Right atrium auricular region (tissue), 2 donors: ENCODE measurements around the gene GLMP. TPM values are rescaled to one million over a fixed set of nuclear protein-coding genes. Genes with fewer than 3 reads are reported as not detected.
A peak's percentile ranks its signal among the peaks of the same experiment; 100 is the strongest.
"Not testable (repeated sequence)": the region's sequence is repeated elsewhere in the genome, so short reads cannot be mapped to it uniquely, and the experiment has no call there.

Source experiments
- DNase-seq: peaks from one replicate; pipeline ENCODE4 v3.0.0-alpha.2; 2019; ENCODE audit warnings: low spot score
- H3K27ac ChIP-seq, 2 donors: fragments of 200-600 bp; sonication (generic); 1 replicate in 1 of 2; 2 replicates in 1 of 2; pipeline ENCODE4 v1.5.1; 2016 to 2019
- H3K27me3 ChIP-seq, 2 donors: fragments of 200-600 bp; sonication (generic); one replicate each; pipeline versions ENCODE4 v1.5.1 to v1.6.0; 2017 to 2019
- H3K36me3 ChIP-seq: fragments of 200-600 bp; sonication (generic); one replicate; pipeline ENCODE4 v1.5.1; 2016
- H3K4me1 ChIP-seq, 2 donors: fragments of 200-600 bp; sonication (generic); one replicate each; pipeline versions ENCODE4 v1.5.1 to v1.6.0; 2017 to 2019
- H3K4me3 ChIP-seq, 2 donors: fragments of 200-600 bp; sonication (generic); 1 replicate in 1 of 2; 2 replicates in 1 of 2; pipeline ENCODE4 v1.5.1; 2017 to 2019; ENCODE audit warnings: mild to moderate bottlenecking in 1 of 2, moderate library complexity in 1 of 2
- H3K9me3 ChIP-seq, 2 donors: fragments of 200-600 bp; sonication (generic); one replicate each; pipeline ENCODE4 v1.5.1; 2019
- total RNA-seq, 2 donors: library from RNA; depleted of rRNA; stranded (reverse); fragments of >200 nt; gene quantifications; one replicate each; pipeline ENCODE4 v1.1.0, GENCODE V29; 2016
- TF ChIP-seq, protein P1 (sequence below), 2 donors: fragments of 200-600 bp; sonication (generic); IDR thresholded peaks; one replicate each; pipeline ENCODE4 v1.5.1; 2019; ENCODE audit warnings: antibody characterized with exemption in 2 of 2

GLMP gene
- total RNA-seq, 2 donors from 2014 or later, result 26.3 to 27.4 TPM

DNA sequence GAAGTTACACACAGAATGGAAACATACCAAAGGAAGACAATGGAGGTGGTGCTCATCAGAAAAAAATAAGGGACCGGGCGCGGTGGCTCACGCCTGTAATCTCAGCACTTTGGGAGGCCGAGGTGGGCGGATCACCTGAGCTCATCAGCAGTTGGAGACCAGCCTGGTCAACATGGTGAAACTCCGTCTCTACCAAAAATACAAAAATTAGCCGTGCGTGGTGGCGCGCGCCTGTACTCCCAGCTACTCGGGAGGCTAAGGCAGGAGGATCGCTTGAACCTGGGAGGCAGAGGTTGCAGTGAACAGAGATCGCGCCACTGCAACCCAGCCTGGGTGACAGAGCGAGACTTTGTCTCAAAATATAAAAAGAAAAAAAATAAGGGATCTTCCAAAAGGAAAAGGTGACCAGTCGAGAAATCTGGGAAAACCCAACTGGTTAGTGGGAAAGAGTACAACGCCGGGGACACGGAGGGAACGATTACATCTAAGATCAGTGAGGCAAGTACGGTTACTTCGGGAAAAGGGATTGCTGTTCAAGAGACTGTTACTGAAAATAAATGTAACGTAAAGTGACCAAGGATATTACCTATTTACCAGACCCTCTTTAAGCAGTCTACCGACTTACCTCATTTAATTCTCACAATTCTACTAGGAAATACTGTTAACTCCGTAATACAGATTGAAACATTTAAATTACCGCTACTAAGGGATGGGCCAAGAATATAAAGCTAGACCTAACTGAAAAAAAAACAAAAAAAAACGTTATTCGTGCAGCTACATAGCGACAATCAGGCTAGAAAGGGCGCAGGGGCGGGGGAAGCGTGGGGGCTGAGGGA, 41.8 kb upstream of the GLMP start:
- peak overlapping the region; percentile 87 to 88 for H3K27ac ChIP-seq
- H3K27me3 ChIP-seq, result no peaks in the 10 kb centered on the region
- peaks cover 29% of the 10 kb centered on the region for H3K36me3 ChIP-seq
- H3K9me3 ChIP-seq, result no peaks in the 10 kb centered on the region
- TF ChIP-seq, protein P1, sequence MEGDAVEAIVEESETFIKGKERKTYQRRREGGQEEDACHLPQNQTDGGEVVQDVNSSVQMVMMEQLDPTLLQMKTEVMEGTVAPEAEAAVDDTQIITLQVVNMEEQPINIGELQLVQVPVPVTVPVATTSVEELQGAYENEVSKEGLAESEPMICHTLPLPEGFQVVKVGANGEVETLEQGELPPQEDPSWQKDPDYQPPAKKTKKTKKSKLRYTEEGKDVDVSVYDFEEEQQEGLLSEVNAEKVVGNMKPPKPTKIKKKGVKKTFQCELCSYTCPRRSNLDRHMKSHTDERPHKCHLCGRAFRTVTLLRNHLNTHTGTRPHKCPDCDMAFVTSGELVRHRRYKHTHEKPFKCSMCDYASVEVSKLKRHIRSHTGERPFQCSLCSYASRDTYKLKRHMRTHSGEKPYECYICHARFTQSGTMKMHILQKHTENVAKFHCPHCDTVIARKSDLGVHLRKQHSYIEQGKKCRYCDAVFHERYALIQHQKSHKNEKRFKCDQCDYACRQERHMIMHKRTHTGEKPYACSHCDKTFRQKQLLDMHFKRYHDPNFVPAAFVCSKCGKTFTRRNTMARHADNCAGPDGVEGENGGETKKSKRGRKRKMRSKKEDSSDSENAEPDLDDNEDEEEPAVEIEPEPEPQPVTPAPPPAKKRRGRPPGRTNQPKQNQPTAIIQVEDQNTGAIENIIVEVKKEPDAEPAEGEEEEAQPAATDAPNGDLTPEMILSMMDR (IDR thresholded peaks at IDR 0.05), result no peak
- peak overlapping the region; percentile 65 to 71 for H3K4me3 ChIP-seq
- H3K4me1 ChIP-seq, result peaks cover 0 to 22% of the 10 kb centered on the region in 2 donors
- DNase-seq, result no peak

DNA sequence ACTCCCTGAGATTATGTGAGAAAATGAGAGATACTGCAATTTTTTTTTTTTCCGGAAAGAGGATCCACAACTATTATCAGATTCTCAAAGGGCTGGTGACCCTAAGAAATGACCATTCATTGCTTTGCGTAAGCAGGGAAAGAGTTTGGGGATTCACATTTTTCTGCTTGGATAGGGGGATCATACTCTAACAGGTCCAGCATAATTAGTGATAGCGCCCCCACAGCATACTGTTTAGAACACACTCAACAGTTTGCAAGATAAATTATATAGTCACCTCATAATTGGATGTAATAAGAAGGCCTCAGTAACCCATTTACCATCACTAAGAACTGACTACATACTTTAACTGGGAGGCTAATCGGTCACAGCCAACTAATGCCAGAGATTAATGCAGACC, 40.8 kb upstream of the GLMP start:
- TF ChIP-seq, protein P1 (IDR thresholded peaks at IDR 0.05), result no peak
- no peaks in the 10 kb centered on the region for H3K27me3 ChIP-seq
- peaks cover 0 to 22% of the 10 kb centered on the region in 2 donors for H3K4me1 ChIP-seq
- DNase-seq, result no peak
- H3K9me3 ChIP-seq, result no peaks in the 10 kb centered on the region
- H3K27ac ChIP-seq, result no peak overlapping the region
- H3K36me3 ChIP-seq, result peaks cover 40% of the 10 kb centered on the region
- H3K4me3 ChIP-seq, result no peak overlapping the region

DNA sequence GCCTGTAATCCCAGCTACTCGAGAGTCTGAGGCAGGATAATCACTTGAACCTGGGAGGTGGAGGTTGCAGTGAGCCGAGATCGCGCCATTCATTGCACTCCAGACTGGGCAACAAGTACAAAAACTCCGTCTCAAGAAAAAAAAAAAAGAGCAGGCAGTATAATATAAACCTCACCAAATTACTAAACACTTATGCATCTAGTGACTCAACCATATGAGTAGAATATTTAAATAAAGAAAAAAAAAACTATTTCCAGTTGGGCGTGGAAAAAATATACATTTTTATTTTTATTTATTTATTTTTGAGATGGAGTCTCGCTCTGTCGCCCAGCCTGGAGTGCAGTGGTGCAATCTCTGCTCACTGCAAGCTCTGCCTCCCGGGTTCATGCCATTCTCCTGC, 27.7 kb upstream of the GLMP start:
- H3K36me3 ChIP-seq, result peaks cover 68% of the 10 kb centered on the region
- not testable (repeated sequence) for H3K4me3 ChIP-seq, DNase-seq, H3K27me3 ChIP-seq, H3K9me3 ChIP-seq, H3K4me1 ChIP-seq, H3K27ac ChIP-seq

DNA sequence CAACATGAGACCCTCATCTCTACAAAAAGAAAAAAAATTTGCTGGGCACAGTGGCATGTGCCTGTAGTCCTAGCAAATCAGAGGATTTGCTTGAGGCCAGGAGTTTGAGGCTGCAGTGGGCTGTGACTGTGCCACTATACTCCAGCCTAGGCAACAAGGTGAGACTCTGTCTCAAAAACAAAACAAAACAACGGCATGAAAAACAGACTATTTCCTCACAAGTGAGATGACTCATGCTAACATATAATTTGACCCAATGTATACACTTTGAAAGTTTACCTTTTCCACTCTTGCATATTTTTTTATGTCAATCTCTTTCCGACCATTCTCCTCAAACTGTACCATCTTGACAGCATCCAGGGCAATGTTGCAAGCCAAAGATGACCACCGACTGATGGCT, 25.1 kb upstream of the GLMP start:
- Histone ChIP-seq H3K27me3 (no peaks in the 10 kb centered on the region), H3K4me1 (no peaks in the 10 kb centered on the region), H3K27ac (no peak overlapping the region), H3K9me3 (no peaks in the 10 kb centered on the region), H3K4me3 (no peak overlapping the region), H3K36me3 (peaks cover 93% of the 10 kb centered on the region)
- DNase-seq, result no peak
- TF ChIP-seq, protein P1 (IDR thresholded peaks at IDR 0.05), result no peak

DNA sequence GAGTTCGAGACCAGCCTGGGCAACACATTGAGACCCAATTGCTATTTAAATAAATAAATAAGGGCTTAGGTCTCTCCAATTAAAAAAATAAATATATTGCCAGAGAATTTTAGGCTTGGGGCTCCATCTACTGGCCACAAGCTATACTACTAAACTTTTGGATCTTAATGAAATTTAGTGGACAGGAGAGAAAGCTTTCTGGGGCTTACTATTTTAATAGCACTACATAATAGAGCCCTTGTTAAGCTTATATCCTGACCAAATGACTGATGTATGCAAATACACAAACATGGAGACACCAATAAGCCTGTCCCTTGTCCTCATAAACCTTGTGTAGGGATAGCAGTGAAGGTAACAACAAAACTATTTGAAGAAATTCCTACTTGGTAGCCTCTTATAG, 24.2 kb upstream of the GLMP start:
- Histone ChIP-seq H3K4me1 (no peaks in the 10 kb centered on the region), H3K9me3 (no peaks in the 10 kb centered on the region), H3K27ac (no peak overlapping the region), H3K36me3 (peaks cover 95% of the 10 kb centered on the region), H3K4me3 (no peak overlapping the region), H3K27me3 (no peaks in the 10 kb centered on the region)
- DNase-seq, result no peak
- TF ChIP-seq, protein P1 (IDR thresholded peaks at IDR 0.05), result peak in 1 of 2 donors; percentile 53

DNA sequence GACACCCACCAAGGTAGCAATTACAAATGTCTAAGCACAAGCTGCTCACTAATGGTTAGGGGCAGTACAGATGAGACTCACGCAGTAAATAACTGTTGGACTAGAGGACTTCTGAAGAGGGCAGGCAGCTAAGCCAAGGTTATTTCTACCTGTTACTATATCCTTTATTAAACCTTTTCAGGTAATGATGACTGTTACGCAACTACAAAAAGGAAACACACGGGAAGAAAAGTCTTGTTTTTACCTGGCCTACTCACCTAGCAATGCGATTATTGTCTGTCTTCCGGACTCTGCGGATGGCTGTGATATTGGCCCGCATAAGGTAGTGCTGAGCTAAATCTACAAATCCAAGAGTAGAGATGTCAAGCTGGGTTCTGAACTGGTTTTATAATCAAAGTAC, 21.4 kb upstream of the GLMP start:
- Histone ChIP-seq H3K36me3 (peaks cover 92% of the 10 kb centered on the region), H3K4me1 (no peaks in the 10 kb centered on the region), H3K27ac (no peak overlapping the region), H3K4me3 (no peak overlapping the region), H3K27me3 (no peaks in the 10 kb centered on the region), H3K9me3 (no peaks in the 10 kb centered on the region)
- TF ChIP-seq, protein P1 (IDR thresholded peaks at IDR 0.05), result no peak
- DNase-seq, result no peak
